GM12878 (cell line): Measurements from ENCODE around the gene ARPC5L. TPM values are rescaled to one million over a fixed set of nuclear protein-coding genes. Genes with fewer than 3 reads are reported as not detected.
A peak's percentile ranks its signal among the peaks of the same experiment; 100 is the strongest.

Experiments used
- CHD1 ChIP-seq: IDR thresholded peaks from 2 replicates; pipeline ENCODE4 v1.6.1; 2012; ENCODE audit warnings: low read depth, low read length, improper control_type of control experiment
- MYC ChIP-seq: IDR thresholded peaks from 2 replicates; pipeline ENCODE4 v1.6.1; 2011; ENCODE audit warnings: mild to moderate bottlenecking, low read length, moderate library complexity, inconsistent platforms; ENCODE audit not compliant: insufficient read depth, insufficient replicate concordance, insufficient read length, severe bottlenecking
- NRF1 ChIP-seq: conservative IDR thresholded peaks from 2 replicates; pipeline ENCODE4 v1.6.1; 2011; ENCODE audit warnings: mild to moderate bottlenecking, low read depth, low read length, improper control_type of control experiment
- PAX5 ChIP-seq: IDR thresholded peaks from 2 replicates; pipeline ENCODE4 v1.6.1; 2011; ENCODE audit warnings: low read depth, low read length, borderline replicate concordance
- SIX5 ChIP-seq: IDR thresholded peaks from 2 replicates; pipeline ENCODE4 v1.6.1; 2011; ENCODE audit warnings: mild to moderate bottlenecking, low read depth, low read length, moderate library complexity; ENCODE audit not compliant: severe bottlenecking
- SMAD1 ChIP-seq: fragments of 450-650 bp; IDR thresholded peaks from 2 replicates; pipeline ENCODE4 v1.6.1; 2018; ENCODE audit warnings: mild to moderate bottlenecking, low read depth; ENCODE audit not compliant: partially characterized antibody
- SMAD5 ChIP-seq: IDR thresholded peaks from 2 replicates; pipeline ENCODE4 v1.6.1; 2016; ENCODE audit warnings: antibody characterized with exemption, low read depth
- SP1 ChIP-seq: IDR thresholded peaks from one replicate; pipeline ENCODE4 v1.6.1; 2011; ENCODE audit warnings: low read depth, low read length
- SREBF1 ChIP-seq: IDR thresholded peaks from 2 replicates; pipeline ENCODE4 v1.6.1; 2012; ENCODE audit warnings: mild to moderate bottlenecking, low read length
- ZNF24 ChIP-seq: fragments of 450-650 bp; IDR thresholded peaks from 2 replicates; pipeline ENCODE4 v1.6.1; 2017; ENCODE audit warnings: antibody characterized with exemption, mild to moderate bottlenecking
- ZNF384 ChIP-seq: IDR thresholded peaks from 2 replicates; pipeline ENCODE4 v1.6.1; 2012; ENCODE audit warnings: low read depth, mild to moderate bottlenecking, low read length, improper control_type of control experiment, borderline replicate concordance
- polyA plus RNA-seq, 11 experiments: library from polyadenylated mRNA; depleted of rRNA in 4 of 11; unstranded in 6 of 11; stranded (reverse) in 5 of 11; fragments of >200 nt; fragmentation: Nextera tagmentation in 4 of 11; fragmentation: Illumina TruSeq in 1 of 11; extraction: Ambion mirVana in 4 of 11; extraction: Trizol in 1 of 11; gene quantifications; 1 replicate in 1 of 11; 2 replicates in 10 of 11; pipeline versions ENCODE4 v1.2.1 to v1.2.3, GENCODE V29; 2011 to 2016; ENCODE audit warnings: inconsistent platforms in 2 of 11, missing spikeins in 2 of 11, low read depth in 1 of 11
- total RNA-seq, 4 experiments: library from RNA; depleted of rRNA in 3 of 4; stranded (reverse); fragments of >200 nt in 3 of 4; fragmentation: Illumina TruSeq in 1 of 4; extraction: Trizol in 1 of 4; gene quantifications; 2 replicates each; pipeline versions ENCODE4 v1.2.1 to v1.2.3, GENCODE V29; 2013 to 2021
- TF ChIP-seq, protein P1 (sequence below): IDR thresholded peaks from 2 replicates; pipeline ENCODE4 v1.6.1; 2012; ENCODE audit warnings: improper control_type of control experiment, low read depth, low read length; ENCODE audit not compliant: insufficient replicate concordance
- TF ChIP-seq, protein P2 (sequence below): fragments of 450-650 bp; IDR thresholded peaks from 2 replicates; pipeline ENCODE4 v1.6.1; 2016; ENCODE audit warnings: mild to moderate bottlenecking
- TF ChIP-seq, protein P3 (sequence below): fragments of 450-650 bp; IDR thresholded peaks from 2 replicates; pipeline ENCODE4 v1.6.1; 2016; ENCODE audit warnings: mild to moderate bottlenecking
- TF ChIP-seq, protein P4 (sequence below): fragments of 450-650 bp; IDR thresholded peaks from 2 replicates; pipeline ENCODE4 v1.6.1; 2018; ENCODE audit warnings: borderline replicate concordance, mild to moderate bottlenecking; ENCODE audit not compliant: partially characterized antibody
- TF ChIP-seq, protein P5 (sequence below): fragments of 450-650 bp; IDR thresholded peaks from 2 replicates; pipeline ENCODE4 v1.6.1; 2017; ENCODE audit warnings: antibody characterized with exemption, mild to moderate bottlenecking, moderate library complexity

Gene ARPC5L
- total and polyA plus RNA-seq, 10 of the 15 experiments (the other 5 are each of a cell fraction or from before 2014, with no cell fraction given) = 42.3 to 207 (median 104) TPM

DNA sequence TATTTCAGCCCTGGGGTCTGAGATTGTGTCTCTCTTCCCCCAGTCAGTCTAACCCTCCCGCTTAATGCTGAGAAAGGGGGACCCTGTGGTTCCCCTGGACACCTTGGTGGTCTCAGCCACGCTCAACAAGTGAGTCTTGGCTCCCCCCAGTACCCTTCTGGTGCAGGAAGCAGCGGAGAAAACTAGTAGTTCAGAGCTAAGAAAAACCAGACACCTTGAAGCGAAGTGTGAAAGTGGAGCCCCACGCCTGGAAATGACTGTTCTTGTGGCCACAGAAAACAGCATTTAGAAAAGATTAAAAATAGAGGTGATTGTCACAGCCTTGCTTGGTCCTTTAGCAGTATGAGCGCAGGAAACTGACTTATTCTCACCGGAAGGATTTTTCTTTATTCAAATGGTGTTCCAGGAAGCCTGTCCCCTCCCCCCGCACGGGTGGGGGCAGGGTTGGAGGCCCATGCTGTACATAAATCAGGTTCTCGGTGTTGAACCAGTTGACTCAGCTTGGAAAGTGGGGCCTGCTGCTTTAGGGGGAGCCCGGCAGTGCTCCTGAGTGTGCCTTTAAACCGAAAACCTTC, 8.1 kb downstream of the ARPC5L start (continued):
- TF ChIP-seq, protein P1, sequence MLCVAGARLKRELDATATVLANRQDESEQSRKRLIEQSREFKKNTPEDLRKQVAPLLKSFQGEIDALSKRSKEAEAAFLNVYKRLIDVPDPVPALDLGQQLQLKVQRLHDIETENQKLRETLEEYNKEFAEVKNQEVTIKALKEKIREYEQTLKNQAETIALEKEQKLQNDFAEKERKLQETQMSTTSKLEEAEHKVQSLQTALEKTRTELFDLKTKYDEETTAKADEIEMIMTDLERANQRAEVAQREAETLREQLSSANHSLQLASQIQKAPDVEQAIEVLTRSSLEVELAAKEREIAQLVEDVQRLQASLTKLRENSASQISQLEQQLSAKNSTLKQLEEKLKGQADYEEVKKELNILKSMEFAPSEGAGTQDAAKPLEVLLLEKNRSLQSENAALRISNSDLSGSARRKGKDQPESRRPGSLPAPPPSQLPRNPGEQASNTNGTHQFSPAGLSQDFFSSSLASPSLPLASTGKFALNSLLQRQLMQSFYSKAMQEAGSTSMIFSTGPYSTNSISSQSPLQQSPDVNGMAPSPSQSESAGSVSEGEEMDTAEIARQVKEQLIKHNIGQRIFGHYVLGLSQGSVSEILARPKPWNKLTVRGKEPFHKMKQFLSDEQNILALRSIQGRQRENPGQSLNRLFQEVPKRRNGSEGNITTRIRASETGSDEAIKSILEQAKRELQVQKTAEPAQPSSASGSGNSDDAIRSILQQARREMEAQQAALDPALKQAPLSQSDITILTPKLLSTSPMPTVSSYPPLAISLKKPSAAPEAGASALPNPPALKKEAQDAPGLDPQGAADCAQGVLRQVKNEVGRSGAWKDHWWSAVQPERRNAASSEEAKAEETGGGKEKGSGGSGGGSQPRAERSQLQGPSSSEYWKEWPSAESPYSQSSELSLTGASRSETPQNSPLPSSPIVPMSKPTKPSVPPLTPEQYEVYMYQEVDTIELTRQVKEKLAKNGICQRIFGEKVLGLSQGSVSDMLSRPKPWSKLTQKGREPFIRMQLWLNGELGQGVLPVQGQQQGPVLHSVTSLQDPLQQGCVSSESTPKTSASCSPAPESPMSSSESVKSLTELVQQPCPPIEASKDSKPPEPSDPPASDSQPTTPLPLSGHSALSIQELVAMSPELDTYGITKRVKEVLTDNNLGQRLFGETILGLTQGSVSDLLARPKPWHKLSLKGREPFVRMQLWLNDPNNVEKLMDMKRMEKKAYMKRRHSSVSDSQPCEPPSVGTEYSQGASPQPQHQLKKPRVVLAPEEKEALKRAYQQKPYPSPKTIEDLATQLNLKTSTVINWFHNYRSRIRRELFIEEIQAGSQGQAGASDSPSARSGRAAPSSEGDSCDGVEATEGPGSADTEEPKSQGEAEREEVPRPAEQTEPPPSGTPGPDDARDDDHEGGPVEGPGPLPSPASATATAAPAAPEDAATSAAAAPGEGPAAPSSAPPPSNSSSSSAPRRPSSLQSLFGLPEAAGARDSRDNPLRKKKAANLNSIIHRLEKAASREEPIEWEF = no peak
- TF ChIP-seq, protein P2, sequence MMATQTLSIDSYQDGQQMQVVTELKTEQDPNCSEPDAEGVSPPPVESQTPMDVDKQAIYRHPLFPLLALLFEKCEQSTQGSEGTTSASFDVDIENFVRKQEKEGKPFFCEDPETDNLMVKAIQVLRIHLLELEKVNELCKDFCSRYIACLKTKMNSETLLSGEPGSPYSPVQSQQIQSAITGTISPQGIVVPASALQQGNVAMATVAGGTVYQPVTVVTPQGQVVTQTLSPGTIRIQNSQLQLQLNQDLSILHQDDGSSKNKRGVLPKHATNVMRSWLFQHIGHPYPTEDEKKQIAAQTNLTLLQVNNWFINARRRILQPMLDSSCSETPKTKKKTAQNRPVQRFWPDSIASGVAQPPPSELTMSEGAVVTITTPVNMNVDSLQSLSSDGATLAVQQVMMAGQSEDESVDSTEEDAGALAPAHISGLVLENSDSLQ = no peak
- TF ChIP-seq SMAD5 (peak; percentile 65), MYC (no peak), SP1 (peak; percentile 62), ZNF24 (no peak), CHD1 (no peak), SMAD1 (no peak), SREBF1 (no peak), PAX5 (peak; percentile 63), ZNF384 (no peak), SIX5 (no peak), NRF1 (no peak)
- TF ChIP-seq, protein P3, sequence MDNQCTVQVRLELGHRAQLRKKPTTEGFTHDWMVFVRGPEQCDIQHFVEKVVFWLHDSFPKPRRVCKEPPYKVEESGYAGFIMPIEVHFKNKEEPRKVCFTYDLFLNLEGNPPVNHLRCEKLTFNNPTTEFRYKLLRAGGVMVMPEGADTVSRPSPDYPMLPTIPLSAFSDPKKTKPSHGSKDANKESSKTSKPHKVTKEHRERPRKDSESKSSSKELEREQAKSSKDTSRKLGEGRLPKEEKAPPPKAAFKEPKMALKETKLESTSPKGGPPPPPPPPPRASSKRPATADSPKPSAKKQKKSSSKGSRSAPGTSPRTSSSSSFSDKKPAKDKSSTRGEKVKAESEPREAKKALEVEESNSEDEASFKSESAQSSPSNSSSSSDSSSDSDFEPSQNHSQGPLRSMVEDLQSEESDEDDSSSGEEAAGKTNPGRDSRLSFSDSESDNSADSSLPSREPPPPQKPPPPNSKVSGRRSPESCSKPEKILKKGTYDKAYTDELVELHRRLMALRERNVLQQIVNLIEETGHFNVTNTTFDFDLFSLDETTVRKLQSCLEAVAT = peak; percentile 18; the same call in 1 of the 2 replicates
- TF ChIP-seq, protein P4, sequence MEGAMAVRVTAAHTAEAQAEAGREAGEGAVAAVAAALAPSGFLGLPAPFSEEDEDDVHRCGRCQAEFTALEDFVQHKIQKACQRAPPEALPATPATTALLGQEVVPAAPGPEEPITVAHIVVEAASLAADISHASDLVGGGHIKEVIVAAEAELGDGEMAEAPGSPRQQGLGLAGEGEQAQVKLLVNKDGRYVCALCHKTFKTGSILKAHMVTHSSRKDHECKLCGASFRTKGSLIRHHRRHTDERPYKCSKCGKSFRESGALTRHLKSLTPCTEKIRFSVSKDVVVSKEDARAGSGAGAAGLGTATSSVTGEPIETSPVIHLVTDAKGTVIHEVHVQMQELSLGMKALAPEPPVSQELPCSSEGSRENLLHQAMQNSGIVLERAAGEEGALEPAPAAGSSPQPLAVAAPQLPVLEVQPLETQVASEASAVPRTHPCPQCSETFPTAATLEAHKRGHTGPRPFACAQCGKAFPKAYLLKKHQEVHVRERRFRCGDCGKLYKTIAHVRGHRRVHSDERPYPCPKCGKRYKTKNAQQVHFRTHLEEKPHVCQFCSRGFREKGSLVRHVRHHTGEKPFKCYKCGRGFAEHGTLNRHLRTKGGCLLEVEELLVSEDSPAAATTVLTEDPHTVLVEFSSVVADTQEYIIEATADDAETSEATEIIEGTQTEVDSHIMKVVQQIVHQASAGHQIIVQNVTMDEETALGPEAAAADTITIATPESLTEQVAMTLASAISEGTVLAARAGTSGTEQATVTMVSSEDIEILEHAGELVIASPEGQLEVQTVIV = no peak
- TF ChIP-seq, protein P5, sequence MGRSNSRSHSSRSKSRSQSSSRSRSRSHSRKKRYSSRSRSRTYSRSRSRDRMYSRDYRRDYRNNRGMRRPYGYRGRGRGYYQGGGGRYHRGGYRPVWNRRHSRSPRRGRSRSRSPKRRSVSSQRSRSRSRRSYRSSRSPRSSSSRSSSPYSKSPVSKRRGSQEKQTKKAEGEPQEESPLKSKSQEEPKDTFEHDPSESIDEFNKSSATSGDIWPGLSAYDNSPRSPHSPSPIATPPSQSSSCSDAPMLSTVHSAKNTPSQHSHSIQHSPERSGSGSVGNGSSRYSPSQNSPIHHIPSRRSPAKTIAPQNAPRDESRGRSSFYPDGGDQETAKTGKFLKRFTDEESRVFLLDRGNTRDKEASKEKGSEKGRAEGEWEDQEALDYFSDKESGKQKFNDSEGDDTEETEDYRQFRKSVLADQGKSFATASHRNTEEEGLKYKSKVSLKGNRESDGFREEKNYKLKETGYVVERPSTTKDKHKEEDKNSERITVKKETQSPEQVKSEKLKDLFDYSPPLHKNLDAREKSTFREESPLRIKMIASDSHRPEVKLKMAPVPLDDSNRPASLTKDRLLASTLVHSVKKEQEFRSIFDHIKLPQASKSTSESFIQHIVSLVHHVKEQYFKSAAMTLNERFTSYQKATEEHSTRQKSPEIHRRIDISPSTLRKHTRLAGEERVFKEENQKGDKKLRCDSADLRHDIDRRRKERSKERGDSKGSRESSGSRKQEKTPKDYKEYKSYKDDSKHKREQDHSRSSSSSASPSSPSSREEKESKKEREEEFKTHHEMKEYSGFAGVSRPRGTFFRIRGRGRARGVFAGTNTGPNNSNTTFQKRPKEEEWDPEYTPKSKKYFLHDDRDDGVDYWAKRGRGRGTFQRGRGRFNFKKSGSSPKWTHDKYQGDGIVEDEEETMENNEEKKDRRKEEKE = no peak
